Gastroesophageal sphincter (tissue), 4 donors: Measurements from ENCODE around the gene EVC. TPM values are rescaled to one million over a fixed set of nuclear protein-coding genes. Genes with fewer than 3 reads are reported as not detected.

Experiments used
- ATAC-seq: fragments of 150-250 bp; one replicate; pipeline ENCODE4 v1.9.1; 2016; ENCODE audit warnings: mild to moderate bottlenecking, moderate library complexity
- H3K27ac ChIP-seq, 4 donors: fragments of 200-600 bp; sonication (generic) in 3 of 4; 1 replicate in 3 of 4; 2 replicates in 1 of 4; pipeline ENCODE4 v1.5.1; 2016 to 2019
- H3K27me3 ChIP-seq: fragments of 200-600 bp; sonication (generic); one replicate; pipeline ENCODE4 v1.5.1; 2019
- H3K36me3 ChIP-seq, 2 donors: fragments of 200-600 bp; sonication (generic); one replicate each; pipeline ENCODE4 v1.5.1; 2019; ENCODE audit warnings: control low read depth in 1 of 2
- H3K4me1 ChIP-seq, 3 donors: fragments of 200-600 bp; sonication (generic); 1 replicate in 2 of 3; 2 replicates in 1 of 3; pipeline ENCODE4 v1.5.1; 2016 to 2019; ENCODE audit warnings: control low read depth in 2 of 3
- H3K4me3 ChIP-seq, 2 donors: fragments of 200-600 bp; sonication (generic); one replicate each; pipeline ENCODE4 v1.5.1; 2019; ENCODE audit warnings: mild to moderate bottlenecking in 1 of 2, moderate library complexity in 1 of 2
- H3K9me3 ChIP-seq, 3 donors: fragments of 200-600 bp; sonication (generic); one replicate each; pipeline ENCODE4 v1.5.1; 2017 to 2019; ENCODE audit warnings: control low read depth in 2 of 3
- CTCF ChIP-seq, 4 experiments: fragments of 200-600 bp in 2 of 4; fragments of 450-650 bp in 2 of 4; sonication (generic) in 1 of 4; IDR thresholded peaks; one replicate each; pipeline ENCODE4 v1.5.1; 2017 to 2019; ENCODE audit warnings: antibody characterized with exemption in 4 of 4, mild to moderate bottlenecking in 2 of 4, moderate library complexity in 2 of 4
- EP300 ChIP-seq: sonication (generic); formaldehyde crosslinking; IDR thresholded peaks from one replicate; pipeline ENCODE4 v1.6.1; 2017; ENCODE audit warnings: antibody characterized with exemption, mild to moderate bottlenecking
- POLR2A ChIP-seq, 2 donors: fragments of 450-650 bp; IDR thresholded peaks; one replicate each; pipeline ENCODE4 v1.6.1; 2017; ENCODE audit warnings: antibody characterized with exemption in 2 of 2, mild to moderate bottlenecking in 2 of 2, moderate library complexity in 1 of 2
- POLR2AphosphoS5 ChIP-seq: sonication (generic); formaldehyde crosslinking; IDR thresholded peaks from one replicate; pipeline ENCODE4 v1.6.1; 2017; ENCODE audit warnings: antibody characterized with exemption
- WGBS, 2 donors: methylation state at CpG; one replicate each; pipeline ENCODE4 v1.1.5; 2018; ENCODE audit warnings: low coverage in 1 of 2; 5-methylcytosine and 5-hydroxymethylcytosine counted together
- total RNA-seq, 4 donors: library from RNA; depleted of rRNA; stranded (reverse); fragments of >200 nt; gene quantifications; one replicate each; pipeline ENCODE4 v1.1.0, GENCODE V29; 2016

The EVC gene
- total RNA-seq, 4 donors from 2014 or later = 17.8 to 53.7 (median 38.1) TPM

GRCh38 chr4:5815641-5816040 lies 104.6 kb downstream of the EVC start:
- ATAC-seq = no peak
- H3K27me3 ChIP-seq = no peaks in the 10 kb centered on the region
- no peak overlapping the region for H3K27ac ChIP-seq
- 66 to 75% methylated on average over 4 of the region's 5 CpGs for WGBS, 2 donors
- no peak overlapping the region for H3K4me3 ChIP-seq
- TF ChIP-seq EP300 (no peak), POLR2AphosphoS5 (no peak), POLR2A (IDR thresholded peaks at IDR 0.05) (no peak), CTCF (IDR thresholded peaks at IDR 0.05) (no peak)
- H3K9me3 ChIP-seq = peaks cover 0 to under 1% (median 0%) of the 10 kb centered on the region in 3 donors
- peaks cover 0 to 91% of the 10 kb centered on the region in 2 donors for H3K36me3 ChIP-seq
- H3K4me1 ChIP-seq = no peaks in the 10 kb centered on the region

GRCh38 chr4:5816101-5816500 lies 105.1 kb downstream of the EVC start:
- no peaks in the 10 kb centered on the region for H3K9me3 ChIP-seq
- ATAC-seq = no peak
- no peaks in the 10 kb centered on the region for H3K4me1 ChIP-seq
- H3K27me3 ChIP-seq = no peaks in the 10 kb centered on the region
- WGBS, 2 donors = 47 to 77% methylated on average over 3 to 5 of the region's 8 CpGs
- no peak for TF ChIP-seq POLR2AphosphoS5
- TF ChIP-seq EP300 = no peak
- TF ChIP-seq POLR2A (IDR thresholded peaks at IDR 0.05) = no peak
- TF ChIP-seq CTCF (IDR thresholded peaks at IDR 0.05) = no peak
- H3K27ac ChIP-seq = no peak overlapping the region
- no peak overlapping the region for H3K4me3 ChIP-seq
- H3K36me3 ChIP-seq = peaks cover 0 to 91% of the 10 kb centered on the region in 2 donors

GRCh38 chr4:5816851-5817375 lies 105.9 kb downstream of the EVC start:
- Histone ChIP-seq H3K4me1 (no peaks in the 10 kb centered on the region), H3K9me3 (no peaks in the 10 kb centered on the region), H3K36me3 (peaks cover 0 to 91% of the 10 kb centered on the region in 2 donors), H3K4me3 (no peak overlapping the region), H3K27me3 (no peaks in the 10 kb centered on the region), H3K27ac (no peak overlapping the region)
- TF ChIP-seq EP300 (no peak), POLR2A (IDR thresholded peaks at IDR 0.05) (no peak), CTCF (IDR thresholded peaks at IDR 0.05) (no peak), POLR2AphosphoS5 (no peak)
- ATAC-seq = no peak
- WGBS, 2 donors = 92% methylated on average over 6 of the region's 12 CpGs; no CpG with 5 or more reads in 1 of the 2 donors

- H3K4me1 ChIP-seq = peaks cover 0 to 2% (median 0%) of the 10 kb centered on the region in 3 donors
- H3K9me3 ChIP-seq = no peaks in the 10 kb centered on the region
- H3K4me3 ChIP-seq = no peak overlapping the region
- TF ChIP-seq EP300 (no peak), POLR2A (IDR thresholded peaks at IDR 0.05) (no peak), POLR2AphosphoS5 (no peak), CTCF (IDR thresholded peaks at IDR 0.05) (peak in 2 of 4 experiments; percentile 50 to 62)
- WGBS, 2 donors = 100% methylated on average over 3 of the region's 18 CpGs; no CpG with 5 or more reads in 1 of the 2 donors
- no peak overlapping the region for H3K27ac ChIP-seq
- H3K27me3 ChIP-seq = no peaks in the 10 kb centered on the region
- H3K36me3 ChIP-seq = peaks cover 0 to 59% of the 10 kb centered on the region in 2 donors
- ATAC-seq = no peak
Measured at GRCh38 chr4:5821665-5822358, 110.8 kb downstream of the EVC start.

GRCh38 chr4:5822619-5823018 lies 111.6 kb downstream of the EVC start:
- Histone ChIP-seq H3K4me3 (no peak overlapping the region), H3K36me3 (peaks cover 0 to 53% of the 10 kb centered on the region in 2 donors), H3K27me3 (no peaks in the 10 kb centered on the region), H3K27ac (no peak overlapping the region), H3K4me1 (peaks cover 0 to 10% (median 2%) of the 10 kb centered on the region in 3 donors), H3K9me3 (no peaks in the 10 kb centered on the region)
- TF ChIP-seq POLR2A (IDR thresholded peaks at IDR 0.05) = no peak
- no peak for TF ChIP-seq POLR2AphosphoS5
- no peak for TF ChIP-seq EP300
- TF ChIP-seq CTCF (IDR thresholded peaks at IDR 0.05) = no peak
- no peak for ATAC-seq
- 76 to 90% methylated on average over 3 to 5 of the region's 5 CpGs for WGBS, 2 donors
